HepG2 (cell line): ENCODE data around the gene ASB7.

Experiments used
- FOXJ3 ChIP-seq: sonication (generic); formaldehyde crosslinking; IDR thresholded peaks from 2 replicates; pipeline ENCODE4 v1.4.0; 2020; ENCODE audit warnings: missing genetic modification reagents, mild to moderate bottlenecking, borderline replicate concordance
- HDAC1 ChIP-seq: sonication (generic); formaldehyde crosslinking; IDR thresholded peaks from 2 replicates; pipeline ENCODE4 v1.5.1; 2020; ENCODE audit warnings: mild to moderate bottlenecking, missing genetic modification reagents
- PCBP2 ChIP-seq: fragments of 200-400 bp; formaldehyde crosslinking; optimal IDR thresholded peaks from 2 replicates; pipeline ENCODE3; 2018; ENCODE audit warnings: low read length, low read depth; ENCODE audit not compliant: poor library complexity, severe bottlenecking
- ZNF335 ChIP-seq: sonication (generic); formaldehyde crosslinking; IDR thresholded peaks from 2 replicates; pipeline ENCODE4 v1.4.0; 2020; ENCODE audit warnings: missing genetic modification reagents
- ZNF629 ChIP-seq: sonication (generic); formaldehyde crosslinking; conservative IDR thresholded peaks from 2 replicates; pipeline ENCODE4 v1.5.0; 2020; ENCODE audit warnings: missing genetic modification reagents
- TF ChIP-seq, protein P1 (sequence below): IDR thresholded peaks from 2 replicates; pipeline ENCODE4 v1.6.1; 2016; ENCODE audit warnings: mild to moderate bottlenecking
- TF ChIP-seq, protein P2 (sequence below): IDR thresholded peaks from 2 replicates; pipeline ENCODE4 v1.6.1; 2016; ENCODE audit warnings: missing compliant biosample characterization, missing genetic modification reagents, borderline replicate concordance
- TF ChIP-seq, protein P3 (sequence below): sonication (generic); formaldehyde crosslinking; IDR thresholded peaks from 2 replicates; pipeline ENCODE4 v1.5.0; 2020; ENCODE audit warnings: mild to moderate bottlenecking, missing genetic modification reagents, moderate library complexity

DNA sequence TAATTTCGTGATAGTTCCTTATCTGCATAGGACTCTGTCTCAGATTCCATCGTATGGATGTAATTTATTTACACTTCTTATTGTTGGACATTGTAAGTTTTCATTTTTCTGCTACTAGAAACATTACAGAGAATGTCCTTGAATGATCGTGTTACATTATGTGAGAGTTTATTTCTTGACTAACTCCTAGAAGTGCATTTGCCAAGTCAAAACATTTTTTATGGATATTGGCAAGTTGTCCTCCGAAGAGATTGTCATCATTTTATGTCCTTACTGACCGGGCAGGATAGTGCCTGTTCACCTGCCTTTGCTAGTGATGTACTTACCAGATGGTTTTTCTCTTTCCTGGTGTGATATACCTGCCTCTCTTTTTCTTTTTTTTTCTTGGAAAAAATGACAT, 13.4 kb downstream of the ASB7 start:
- no peak for TF ChIP-seq PCBP2
- TF ChIP-seq, protein P1, sequence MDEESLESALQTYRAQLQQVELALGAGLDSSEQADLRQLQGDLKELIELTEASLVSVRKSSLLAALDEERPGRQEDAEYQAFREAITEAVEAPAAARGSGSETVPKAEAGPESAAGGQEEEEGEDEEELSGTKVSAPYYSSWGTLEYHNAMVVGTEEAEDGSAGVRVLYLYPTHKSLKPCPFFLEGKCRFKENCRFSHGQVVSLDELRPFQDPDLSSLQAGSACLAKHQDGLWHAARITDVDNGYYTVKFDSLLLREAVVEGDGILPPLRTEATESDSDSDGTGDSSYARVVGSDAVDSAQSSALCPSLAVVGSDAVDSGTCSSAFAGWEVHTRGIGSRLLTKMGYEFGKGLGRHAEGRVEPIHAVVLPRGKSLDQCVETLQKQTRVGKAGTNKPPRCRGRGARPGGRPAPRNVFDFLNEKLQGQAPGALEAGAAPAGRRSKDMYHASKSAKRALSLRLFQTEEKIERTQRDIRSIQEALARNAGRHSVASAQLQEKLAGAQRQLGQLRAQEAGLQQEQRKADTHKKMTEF, result no peak
- TF ChIP-seq ZNF335, result no peak
- no peak for TF ChIP-seq ZNF629 (CRISPR knock-in tag)
- TF ChIP-seq, protein P2, sequence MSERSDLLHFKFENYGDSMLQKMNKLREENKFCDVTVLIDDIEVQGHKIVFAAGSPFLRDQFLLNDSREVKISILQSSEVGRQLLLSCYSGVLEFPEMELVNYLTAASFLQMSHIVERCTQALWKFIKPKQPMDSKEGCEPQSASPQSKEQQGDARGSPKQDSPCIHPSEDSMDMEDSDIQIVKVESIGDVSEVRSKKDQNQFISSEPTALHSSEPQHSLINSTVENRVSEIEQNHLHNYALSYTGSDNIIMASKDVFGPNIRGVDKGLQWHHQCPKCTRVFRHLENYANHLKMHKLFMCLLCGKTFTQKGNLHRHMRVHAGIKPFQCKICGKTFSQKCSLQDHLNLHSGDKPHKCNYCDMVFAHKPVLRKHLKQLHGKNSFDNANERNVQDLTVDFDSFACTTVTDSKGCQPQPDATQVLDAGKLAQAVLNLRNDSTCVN (CRISPR knock-in tag), result no peak
- TF ChIP-seq HDAC1 (CRISPR knock-in tag), result no peak
- no peak for TF ChIP-seq FOXJ3
- TF ChIP-seq, protein P3, sequence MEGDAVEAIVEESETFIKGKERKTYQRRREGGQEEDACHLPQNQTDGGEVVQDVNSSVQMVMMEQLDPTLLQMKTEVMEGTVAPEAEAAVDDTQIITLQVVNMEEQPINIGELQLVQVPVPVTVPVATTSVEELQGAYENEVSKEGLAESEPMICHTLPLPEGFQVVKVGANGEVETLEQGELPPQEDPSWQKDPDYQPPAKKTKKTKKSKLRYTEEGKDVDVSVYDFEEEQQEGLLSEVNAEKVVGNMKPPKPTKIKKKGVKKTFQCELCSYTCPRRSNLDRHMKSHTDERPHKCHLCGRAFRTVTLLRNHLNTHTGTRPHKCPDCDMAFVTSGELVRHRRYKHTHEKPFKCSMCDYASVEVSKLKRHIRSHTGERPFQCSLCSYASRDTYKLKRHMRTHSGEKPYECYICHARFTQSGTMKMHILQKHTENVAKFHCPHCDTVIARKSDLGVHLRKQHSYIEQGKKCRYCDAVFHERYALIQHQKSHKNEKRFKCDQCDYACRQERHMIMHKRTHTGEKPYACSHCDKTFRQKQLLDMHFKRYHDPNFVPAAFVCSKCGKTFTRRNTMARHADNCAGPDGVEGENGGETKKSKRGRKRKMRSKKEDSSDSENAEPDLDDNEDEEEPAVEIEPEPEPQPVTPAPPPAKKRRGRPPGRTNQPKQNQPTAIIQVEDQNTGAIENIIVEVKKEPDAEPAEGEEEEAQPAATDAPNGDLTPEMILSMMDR, result no peak
